ENCODE measurements around the gene TWNK.

The TWNK gene

GRCh38 chr10:100998183-100998990, 11.0 kb downstream of the TWNK start (continued):
- TF ChIP-seq ZNF341 (tag by site-specific recombination; IDR thresholded peaks at IDR 0.05; ENCODE audit: low read depth): peak; percentile 60; the same call in 1 of the 2 replicates
- TF ChIP-seq, protein P1, sequence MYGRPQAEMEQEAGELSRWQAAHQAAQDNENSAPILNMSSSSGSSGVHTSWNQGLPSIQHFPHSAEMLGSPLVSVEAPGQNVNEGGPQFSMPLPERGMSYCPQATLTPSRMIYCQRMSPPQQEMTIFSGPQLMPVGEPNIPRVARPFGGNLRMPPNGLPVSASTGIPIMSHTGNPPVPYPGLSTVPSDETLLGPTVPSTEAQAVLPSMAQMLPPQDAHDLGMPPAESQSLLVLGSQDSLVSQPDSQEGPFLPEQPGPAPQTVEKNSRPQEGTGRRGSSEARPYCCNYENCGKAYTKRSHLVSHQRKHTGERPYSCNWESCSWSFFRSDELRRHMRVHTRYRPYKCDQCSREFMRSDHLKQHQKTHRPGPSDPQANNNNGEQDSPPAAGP (tag by site-specific recombination; IDR thresholded peaks at IDR 0.05): peak; percentile 11
- TF ChIP-seq, protein P2, sequence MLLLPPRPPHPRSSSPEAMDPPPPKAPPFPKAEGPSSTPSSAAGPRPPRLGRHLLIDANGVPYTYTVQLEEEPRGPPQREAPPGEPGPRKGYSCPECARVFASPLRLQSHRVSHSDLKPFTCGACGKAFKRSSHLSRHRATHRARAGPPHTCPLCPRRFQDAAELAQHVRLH (tag by site-specific recombination; IDR thresholded peaks at IDR 0.05): no peak
- TF ChIP-seq ZXDB (tag by site-specific recombination; IDR thresholded peaks at IDR 0.05): peak; percentile 60; the same call in 1 of the 2 replicates
- peak; percentile 68; the same call in 1 of the 2 replicates for TF ChIP-seq ZSCAN16 (tag by site-specific recombination; IDR thresholded peaks at IDR 0.05)
- peak; percentile 1 for TF ChIP-seq SP3 (tag by site-specific recombination; IDR thresholded peaks at IDR 0.05)
- TF ChIP-seq, protein P3, sequence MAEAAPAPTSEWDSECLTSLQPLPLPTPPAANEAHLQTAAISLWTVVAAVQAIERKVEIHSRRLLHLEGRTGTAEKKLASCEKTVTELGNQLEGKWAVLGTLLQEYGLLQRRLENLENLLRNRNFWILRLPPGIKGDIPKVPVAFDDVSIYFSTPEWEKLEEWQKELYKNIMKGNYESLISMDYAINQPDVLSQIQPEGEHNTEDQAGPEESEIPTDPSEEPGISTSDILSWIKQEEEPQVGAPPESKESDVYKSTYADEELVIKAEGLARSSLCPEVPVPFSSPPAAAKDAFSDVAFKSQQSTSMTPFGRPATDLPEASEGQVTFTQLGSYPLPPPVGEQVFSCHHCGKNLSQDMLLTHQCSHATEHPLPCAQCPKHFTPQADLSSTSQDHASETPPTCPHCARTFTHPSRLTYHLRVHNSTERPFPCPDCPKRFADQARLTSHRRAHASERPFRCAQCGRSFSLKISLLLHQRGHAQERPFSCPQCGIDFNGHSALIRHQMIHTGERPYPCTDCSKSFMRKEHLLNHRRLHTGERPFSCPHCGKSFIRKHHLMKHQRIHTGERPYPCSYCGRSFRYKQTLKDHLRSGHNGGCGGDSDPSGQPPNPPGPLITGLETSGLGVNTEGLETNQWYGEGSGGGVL (tag by site-specific recombination; IDR thresholded peaks at IDR 0.05): peak; percentile 95
- TF ChIP-seq HIC1 (tag by site-specific recombination; IDR thresholded peaks at IDR 0.05): peak; percentile 77; the same call in 1 of the 2 replicates
- TF ChIP-seq ZNF335 (tag by site-specific recombination; conservative IDR thresholded peaks at IDR 0.05): peak; percentile 30
- peak; percentile 24; the same call in 1 of the 2 replicates for TF ChIP-seq ZNF596 (tag by site-specific recombination; IDR thresholded peaks at IDR 0.05)
- TF ChIP-seq PATZ1 (tag by site-specific recombination; IDR thresholded peaks at IDR 0.05): peak; percentile 93; the same call in 1 of the 2 replicates
- peak; percentile 57 for TF ChIP-seq KLF1 (tag by site-specific recombination; IDR thresholded peaks at IDR 0.05)
- peak; percentile 78 for TF ChIP-seq ZBTB17 (tag by site-specific recombination; IDR thresholded peaks at IDR 0.05)
- peak; percentile 79 for TF ChIP-seq ZSCAN30 (tag by site-specific recombination; IDR thresholded peaks at IDR 0.05)
- no peak for TF ChIP-seq ZNF792 (tag by site-specific recombination; IDR thresholded peaks at IDR 0.05)
- TF ChIP-seq ZNF561 (tag by site-specific recombination; IDR thresholded peaks at IDR 0.05; ENCODE audit: borderline replicate concordance): 0 out of 2 replicates have a peak, but pooled peaks have one; percentile 17
- TF ChIP-seq ZNF184 (tag by site-specific recombination; IDR thresholded peaks at IDR 0.05): no peak
- TF ChIP-seq ZNF148 (tag by site-specific recombination; IDR thresholded peaks at IDR 0.05; ENCODE audit: borderline replicate concordance): no peak
- TF ChIP-seq ZIC2 (tag by site-specific recombination; IDR thresholded peaks at IDR 0.05): peak; percentile 96
- peak; percentile 12; the same call in 1 of the 2 replicates for TF ChIP-seq BCL11B (tag by site-specific recombination; IDR thresholded peaks at IDR 0.05; ENCODE audit: low read depth)
- TF ChIP-seq ZFP3 (tag by site-specific recombination; IDR thresholded peaks at IDR 0.05; ENCODE audit: low read depth): no peak
- TF ChIP-seq GLIS1 (tag by site-specific recombination; IDR thresholded peaks at IDR 0.05): peak; percentile 90
- peak; percentile 99 for TF ChIP-seq ZNF600 (tag by site-specific recombination; IDR thresholded peaks at IDR 0.05)
- no peak; the same call in 1 of the 2 replicates for TF ChIP-seq PRDM10 (tag by site-specific recombination; IDR thresholded peaks at IDR 0.05)
